ENCODE measurements around the gene BCAS3. TPM values are rescaled to one million over a fixed set of nuclear protein-coding genes. Genes with fewer than 3 reads are reported as not detected.

BCAS3 gene
- total RNA-seq, 1 donor from 2014 or later, result 44.8 TPM

DNA sequence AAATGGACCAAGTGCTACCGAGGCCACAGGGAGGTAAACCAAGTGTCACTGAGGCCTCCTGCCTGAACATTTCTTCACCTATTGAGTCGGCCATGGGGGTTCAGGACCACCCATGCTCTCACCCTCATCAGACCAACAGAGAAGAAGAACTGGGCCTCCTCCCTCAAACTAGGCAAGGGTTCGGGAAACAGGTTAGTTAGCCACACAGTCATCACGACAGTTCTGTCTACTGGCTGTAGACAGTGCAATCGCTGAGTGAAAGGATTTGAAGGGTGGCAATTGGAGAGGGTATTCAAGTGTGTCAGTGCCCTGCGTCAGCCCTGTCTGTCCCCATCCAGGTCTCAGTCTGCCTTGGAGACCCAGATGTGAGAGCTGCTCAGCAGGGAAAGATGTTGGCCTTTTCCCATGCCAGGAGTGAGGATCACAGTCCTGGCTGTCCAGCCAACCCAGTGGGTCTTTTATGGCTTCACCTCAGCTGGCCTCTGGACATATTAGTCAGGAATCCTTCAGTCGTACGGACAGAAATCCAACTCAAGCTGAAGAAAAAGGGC, 741.9 kb downstream of the BCAS3 start:
- TF ChIP-seq, protein P1, sequence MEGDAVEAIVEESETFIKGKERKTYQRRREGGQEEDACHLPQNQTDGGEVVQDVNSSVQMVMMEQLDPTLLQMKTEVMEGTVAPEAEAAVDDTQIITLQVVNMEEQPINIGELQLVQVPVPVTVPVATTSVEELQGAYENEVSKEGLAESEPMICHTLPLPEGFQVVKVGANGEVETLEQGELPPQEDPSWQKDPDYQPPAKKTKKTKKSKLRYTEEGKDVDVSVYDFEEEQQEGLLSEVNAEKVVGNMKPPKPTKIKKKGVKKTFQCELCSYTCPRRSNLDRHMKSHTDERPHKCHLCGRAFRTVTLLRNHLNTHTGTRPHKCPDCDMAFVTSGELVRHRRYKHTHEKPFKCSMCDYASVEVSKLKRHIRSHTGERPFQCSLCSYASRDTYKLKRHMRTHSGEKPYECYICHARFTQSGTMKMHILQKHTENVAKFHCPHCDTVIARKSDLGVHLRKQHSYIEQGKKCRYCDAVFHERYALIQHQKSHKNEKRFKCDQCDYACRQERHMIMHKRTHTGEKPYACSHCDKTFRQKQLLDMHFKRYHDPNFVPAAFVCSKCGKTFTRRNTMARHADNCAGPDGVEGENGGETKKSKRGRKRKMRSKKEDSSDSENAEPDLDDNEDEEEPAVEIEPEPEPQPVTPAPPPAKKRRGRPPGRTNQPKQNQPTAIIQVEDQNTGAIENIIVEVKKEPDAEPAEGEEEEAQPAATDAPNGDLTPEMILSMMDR (IDR thresholded peaks at IDR 0.05; ENCODE audit: partially characterized antibody, unreplicated experiment), result no peak
- no peak overlapping the region for H3K4me3 Mint-ChIP-seq (ENCODE audit: unreplicated experiment)
- H3K36me3 Mint-ChIP-seq (ENCODE audit: unreplicated experiment), result peaks cover 5% of the 10 kb centered on the region
- peaks cover 3% of the 10 kb centered on the region for H3K4me1 Mint-ChIP-seq (ENCODE audit: low read depth, unreplicated experiment)
- no peak overlapping the region for H3K27ac Mint-ChIP-seq (ENCODE audit: unreplicated experiment)
- DNase-seq, result no peak
- peaks cover 2% of the 10 kb centered on the region for H3K27me3 Mint-ChIP-seq (ENCODE audit: unreplicated experiment)
- peaks cover 4% of the 10 kb centered on the region for H3K9me3 Mint-ChIP-seq (ENCODE audit: unreplicated experiment)

DNA sequence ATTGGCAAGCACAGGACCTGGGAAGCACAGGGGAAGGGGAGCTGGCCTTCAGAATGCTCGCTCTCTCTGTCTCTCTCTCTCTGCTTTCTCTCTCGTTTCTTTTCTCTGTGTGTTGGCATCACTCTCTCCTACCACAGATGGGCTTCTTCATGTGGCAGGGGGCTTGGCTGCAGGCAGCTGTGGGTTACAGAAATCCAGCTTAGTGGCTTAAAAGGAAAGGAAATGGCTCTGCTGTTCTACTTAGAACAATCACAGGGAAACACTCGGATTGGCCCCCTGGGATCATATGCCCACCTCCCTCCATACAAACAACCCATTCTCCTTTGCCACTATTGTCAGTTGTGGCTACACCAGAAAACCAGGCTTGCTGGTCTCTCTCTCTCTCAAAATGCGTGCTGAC, 742.4 kb downstream of the BCAS3 start:
- H3K27me3 Mint-ChIP-seq (ENCODE audit: unreplicated experiment), result peaks cover 2% of the 10 kb centered on the region
- H3K4me3 Mint-ChIP-seq (ENCODE audit: unreplicated experiment), result no peak overlapping the region
- no peak for DNase-seq
- TF ChIP-seq, protein P1 (IDR thresholded peaks at IDR 0.05; ENCODE audit: partially characterized antibody, unreplicated experiment), result no peak
- H3K9me3 Mint-ChIP-seq (ENCODE audit: unreplicated experiment), result peaks cover 4% of the 10 kb centered on the region
- peaks cover 5% of the 10 kb centered on the region for H3K36me3 Mint-ChIP-seq (ENCODE audit: unreplicated experiment)
- H3K4me1 Mint-ChIP-seq (ENCODE audit: low read depth, unreplicated experiment), result peaks cover 3% of the 10 kb centered on the region
- H3K27ac Mint-ChIP-seq (ENCODE audit: unreplicated experiment), result no peak overlapping the region

DNA sequence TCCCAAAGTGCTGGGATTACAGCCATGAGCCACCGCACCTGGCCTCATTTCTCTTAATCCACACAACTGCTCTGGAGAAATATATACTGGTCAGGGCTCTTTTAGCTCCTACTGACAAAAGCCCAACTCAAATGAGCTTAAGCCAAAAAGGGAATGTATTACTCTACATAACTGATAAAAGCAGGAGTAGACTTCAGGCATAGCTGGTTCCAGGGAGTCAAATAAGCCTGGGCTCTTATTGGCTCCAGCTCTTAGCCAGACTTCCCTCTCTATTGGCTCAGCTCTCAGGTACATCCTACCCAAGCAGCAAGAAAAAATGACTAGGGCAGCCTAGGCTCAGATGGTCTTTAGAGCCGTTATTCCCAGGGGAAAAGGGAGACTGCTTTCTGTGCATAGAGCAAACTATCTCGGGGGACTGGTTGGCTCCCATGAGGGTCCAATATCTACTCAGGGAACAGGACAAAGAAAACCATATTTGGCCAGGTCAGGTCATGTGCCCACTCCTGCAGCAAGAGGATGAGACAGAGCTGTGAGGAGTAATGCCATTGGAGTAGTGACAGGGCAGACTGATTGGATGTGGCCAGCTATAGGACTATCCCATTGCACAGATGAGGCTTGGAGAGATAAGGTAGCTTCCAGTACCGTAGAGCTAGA, 743.2 kb downstream of the BCAS3 start:
- peaks cover 5% of the 10 kb centered on the region for H3K36me3 Mint-ChIP-seq (ENCODE audit: unreplicated experiment)
- no peak overlapping the region for H3K27ac Mint-ChIP-seq (ENCODE audit: unreplicated experiment)
- peaks cover 3% of the 10 kb centered on the region for H3K4me1 Mint-ChIP-seq (ENCODE audit: low read depth, unreplicated experiment)
- H3K4me3 Mint-ChIP-seq (ENCODE audit: unreplicated experiment), result no peak overlapping the region
- TF ChIP-seq, protein P1 (IDR thresholded peaks at IDR 0.05; ENCODE audit: partially characterized antibody, unreplicated experiment), result no peak
- H3K27me3 Mint-ChIP-seq (ENCODE audit: unreplicated experiment), result peaks cover 3% of the 10 kb centered on the region
- DNase-seq, result no peak
- peaks cover 5% of the 10 kb centered on the region for H3K9me3 Mint-ChIP-seq (ENCODE audit: unreplicated experiment)

DNA sequence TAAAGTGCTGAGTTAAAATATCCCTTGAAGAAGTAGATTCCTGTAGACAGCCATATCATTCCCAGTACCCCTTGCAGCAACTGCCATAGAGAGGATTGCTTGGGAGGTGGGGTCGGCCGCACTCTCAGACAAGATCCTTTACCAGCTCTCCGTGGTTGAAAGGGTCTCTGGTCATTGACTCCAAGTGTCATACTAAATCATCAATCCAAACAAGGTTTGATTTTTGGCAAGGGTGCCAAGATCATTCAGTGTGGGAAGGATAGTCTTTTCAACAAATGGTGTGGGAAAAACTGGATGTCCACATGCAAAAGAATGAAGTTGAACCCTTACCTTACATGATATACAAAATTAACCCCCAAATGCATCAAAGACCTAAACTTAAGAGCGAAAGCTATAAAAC, 743.8 kb downstream of the BCAS3 start:
- Mint-ChIP-seq H3K27me3 (ENCODE audit: unreplicated experiment) (peaks cover 3% of the 10 kb centered on the region), H3K4me1 (ENCODE audit: low read depth, unreplicated experiment) (peaks cover 3% of the 10 kb centered on the region), H3K27ac (ENCODE audit: unreplicated experiment) (no peak overlapping the region), H3K4me3 (ENCODE audit: unreplicated experiment) (no peak overlapping the region), H3K9me3 (ENCODE audit: unreplicated experiment) (peaks cover 5% of the 10 kb centered on the region), H3K36me3 (ENCODE audit: unreplicated experiment) (peaks cover 5% of the 10 kb centered on the region)
- TF ChIP-seq, protein P1 (IDR thresholded peaks at IDR 0.05; ENCODE audit: partially characterized antibody, unreplicated experiment), result no peak
- DNase-seq, result no peak

DNA sequence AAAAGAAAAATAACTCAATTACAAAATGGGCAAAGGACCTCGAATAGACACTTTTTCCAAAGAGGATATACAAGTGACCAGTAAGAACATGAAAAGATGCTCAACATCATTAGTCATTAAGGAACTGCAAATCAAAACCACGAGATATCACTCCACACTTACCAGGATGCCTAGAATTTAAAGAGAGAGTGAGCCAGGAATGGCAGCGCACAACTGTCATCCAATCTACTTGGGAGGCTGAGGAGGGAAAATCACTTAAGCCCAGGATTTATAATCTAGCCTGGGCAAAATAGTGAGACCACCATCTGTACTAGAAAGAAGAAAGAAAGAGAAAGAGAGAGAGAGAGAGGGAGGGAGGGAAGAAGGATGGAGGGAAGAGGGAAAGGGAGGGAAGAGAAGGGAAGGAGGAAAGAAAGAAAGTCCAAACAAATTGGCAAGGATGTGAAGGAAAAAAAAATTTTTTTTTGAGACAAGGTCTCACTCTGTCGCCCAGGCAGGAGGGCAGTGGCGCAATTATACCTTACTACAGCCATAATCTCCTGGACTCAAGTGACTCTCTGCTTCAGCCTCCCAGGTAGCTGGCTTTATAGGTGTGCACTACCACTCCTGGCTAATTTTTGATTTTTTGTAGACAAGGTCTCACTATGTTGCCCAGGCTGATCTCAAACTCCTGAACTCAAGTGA, 744.6 kb downstream of the BCAS3 start:
- Mint-ChIP-seq H3K27ac (ENCODE audit: unreplicated experiment) (no peak overlapping the region), H3K27me3 (ENCODE audit: unreplicated experiment) (peaks cover 3% of the 10 kb centered on the region), H3K36me3 (ENCODE audit: unreplicated experiment) (peaks cover 5% of the 10 kb centered on the region), H3K9me3 (ENCODE audit: unreplicated experiment) (peaks cover 5% of the 10 kb centered on the region), H3K4me3 (ENCODE audit: unreplicated experiment) (no peak overlapping the region), H3K4me1 (ENCODE audit: low read depth, unreplicated experiment) (peaks cover 3% of the 10 kb centered on the region)
- TF ChIP-seq, protein P1 (IDR thresholded peaks at IDR 0.05; ENCODE audit: partially characterized antibody, unreplicated experiment), result no peak
- no peak for DNase-seq

All from glutamatergic neuron (in vitro differentiated cells).